ENCODE data around the gene CYB561A3.

CYB561A3 gene

DNA sequence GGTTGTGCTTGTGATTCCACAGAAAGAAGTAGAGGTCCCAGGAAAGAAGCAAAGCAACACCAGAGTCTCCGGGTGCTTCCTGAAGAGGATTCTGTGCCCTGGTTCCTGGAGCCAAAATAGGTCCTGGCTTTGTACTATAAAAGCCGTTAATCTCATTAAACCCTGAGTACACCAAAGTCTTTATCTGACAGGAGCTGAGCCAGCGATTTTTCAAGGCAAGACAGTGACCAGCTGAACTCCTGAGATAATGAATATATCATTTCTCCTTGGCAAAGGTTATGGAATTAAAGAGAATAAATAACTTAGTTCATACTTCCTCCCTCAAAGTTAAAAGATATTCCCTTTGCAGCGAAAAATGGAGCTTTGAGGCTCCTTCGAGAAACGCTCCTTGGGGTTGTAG, 5.7 kb upstream of the CYB561A3 start:
- no peak overlapping the region for H3K9ac ChIP-seq (ENCODE audit: low read length)
- no peak overlapping the region for H3K4me3 ChIP-seq (ENCODE audit: low read depth in 1 of 2, low read length in 2 of 2)
- H3K27ac ChIP-seq (ENCODE audit: low read depth, low read length) = no peak overlapping the region
- peaks cover 60% of the 10 kb centered on the region for H3K36me3 ChIP-seq (ENCODE audit: insufficient read depth, low read length)
- no peaks in the 10 kb centered on the region for H3K9me3 ChIP-seq (ENCODE audit: low read length)
- no peaks in the 10 kb centered on the region for H3K27me3 ChIP-seq (ENCODE audit: control insufficient read depth in 1 of 2, insufficient read depth in 2 of 2, low read length in 2 of 2)
- peaks cover 13% of the 10 kb centered on the region for H3K4me1 ChIP-seq (ENCODE audit: insufficient read depth, low read length)

DNA sequence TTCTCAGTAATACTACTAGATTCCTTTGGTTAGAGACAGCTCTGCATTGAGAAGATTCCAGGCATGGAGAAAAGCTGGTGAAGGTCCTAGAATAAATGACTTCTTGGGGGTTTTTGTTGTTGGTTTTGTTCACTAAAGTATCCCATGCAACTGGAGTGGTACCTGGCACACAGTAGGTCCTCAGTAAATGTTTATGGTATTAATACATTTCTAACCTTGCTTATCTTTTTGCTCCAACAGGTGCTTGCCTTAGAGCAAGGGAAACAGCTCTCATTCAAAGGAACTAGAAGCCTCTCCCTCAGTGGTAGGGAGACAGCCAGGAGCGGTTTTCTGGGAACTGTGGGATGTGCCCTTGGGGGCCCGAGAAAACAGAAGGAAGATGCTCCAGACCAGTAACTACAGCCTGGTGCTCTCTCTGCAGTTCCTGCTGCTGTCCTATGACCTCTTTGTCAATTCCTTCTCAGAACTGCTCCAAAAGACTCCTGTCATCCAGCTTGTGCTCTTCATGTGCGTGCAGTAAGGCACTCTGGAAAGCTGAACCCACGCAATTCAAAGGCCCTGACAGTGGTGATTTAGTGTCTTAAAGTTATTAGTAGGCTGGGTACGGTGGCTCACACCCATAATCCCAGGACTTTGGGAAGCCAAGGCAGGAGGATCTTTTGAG, 2.5 kb upstream of the CYB561A3 start:
- Histone ChIP-seq H3K9ac (ENCODE audit: low read length) (no peak overlapping the region), H3K27me3 (ENCODE audit: control insufficient read depth in 1 of 2, insufficient read depth in 2 of 2, low read length in 2 of 2) (no peaks in the 10 kb centered on the region), H3K36me3 (ENCODE audit: insufficient read depth, low read length) (peaks cover 46% of the 10 kb centered on the region), H3K27ac (ENCODE audit: low read depth, low read length) (no peak overlapping the region), H3K9me3 (ENCODE audit: low read length) (no peaks in the 10 kb centered on the region), H3K4me3 (ENCODE audit: low read depth in 1 of 2, low read length in 2 of 2) (no peak overlapping the region), H3K4me1 (ENCODE audit: insufficient read depth, low read length) (peaks cover 25% of the 10 kb centered on the region)

DNA sequence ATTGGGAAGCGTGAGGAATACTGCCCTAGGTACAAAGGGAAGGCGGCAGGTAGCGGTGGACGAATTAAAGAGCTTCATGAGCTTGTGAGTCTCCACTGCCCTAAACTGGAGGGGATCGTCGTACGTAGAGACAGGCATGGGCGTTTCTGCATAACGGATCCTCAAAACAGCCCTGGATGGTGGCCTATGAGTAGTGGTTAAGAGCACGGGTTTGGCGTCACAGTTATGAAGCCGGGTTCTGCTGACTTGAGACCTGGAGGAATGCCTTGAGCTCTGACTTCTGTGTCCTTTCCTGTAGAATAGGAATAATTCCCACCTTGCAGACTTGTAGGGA, 827 bp upstream of the CYB561A3 start:
- peaks cover 32% of the 10 kb centered on the region for H3K36me3 ChIP-seq (ENCODE audit: insufficient read depth, low read length)
- peak overlapping the region; percentile 95 for H3K27ac ChIP-seq (ENCODE audit: low read depth, low read length)
- H3K9ac ChIP-seq (ENCODE audit: low read length) = peak overlapping the region; percentile 93

DNA sequence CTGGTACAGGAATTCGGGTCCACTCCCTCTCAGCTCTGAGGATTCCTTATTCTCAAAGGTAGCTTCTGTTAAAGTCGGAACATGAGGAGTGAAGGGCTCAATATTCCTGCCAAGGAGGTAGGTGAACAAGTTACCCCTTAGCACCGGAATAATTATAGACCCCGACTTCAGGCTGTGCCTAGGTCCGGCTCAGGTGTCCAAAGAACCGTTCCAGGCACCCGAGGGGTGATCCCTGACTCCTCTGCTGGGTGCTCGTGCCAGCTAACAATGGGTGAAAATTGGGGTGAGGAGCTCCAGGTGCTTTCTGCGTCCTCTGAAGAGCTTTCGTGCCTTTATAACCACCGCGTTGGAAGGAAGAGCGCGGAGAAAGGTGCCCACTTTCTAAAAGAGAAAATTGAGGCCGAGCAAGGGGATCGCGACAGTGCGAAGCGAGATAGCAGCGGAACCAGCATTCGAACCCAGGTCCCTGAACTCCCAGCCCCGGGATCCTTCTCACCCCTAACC, 393 bp downstream of the CYB561A3 start:
- H3K4me3 ChIP-seq (ENCODE audit: low read depth in 1 of 2, low read length in 2 of 2) = peak overlapping the region; percentile 61 to 100
- H3K9me3 ChIP-seq (ENCODE audit: low read length) = no peaks in the 10 kb centered on the region
- H3K4me1 ChIP-seq (ENCODE audit: insufficient read depth, low read length) = peaks cover 25% of the 10 kb centered on the region
- H3K9ac ChIP-seq (ENCODE audit: low read length) = peak overlapping the region; percentile 93
- H3K27me3 ChIP-seq (ENCODE audit: control insufficient read depth in 1 of 2, insufficient read depth in 2 of 2, low read length in 2 of 2) = no peaks in the 10 kb centered on the region
- H3K27ac ChIP-seq (ENCODE audit: low read depth, low read length) = peak overlapping the region; percentile 95
- H3K36me3 ChIP-seq (ENCODE audit: insufficient read depth, low read length) = peaks cover 20% of the 10 kb centered on the region

More for the DNA sequence above, 827 bp upstream of the CYB561A3 start:
- no peaks in the 10 kb centered on the region for H3K9me3 ChIP-seq (ENCODE audit: low read length)
- no peaks in the 10 kb centered on the region for H3K27me3 ChIP-seq (ENCODE audit: control insufficient read depth in 1 of 2, insufficient read depth in 2 of 2, low read length in 2 of 2)
- H3K4me3 ChIP-seq (ENCODE audit: low read depth in 1 of 2, low read length in 2 of 2) = peak overlapping the region; percentile 61 to 100
- peaks cover 25% of the 10 kb centered on the region for H3K4me1 ChIP-seq (ENCODE audit: insufficient read depth, low read length)

DNA sequence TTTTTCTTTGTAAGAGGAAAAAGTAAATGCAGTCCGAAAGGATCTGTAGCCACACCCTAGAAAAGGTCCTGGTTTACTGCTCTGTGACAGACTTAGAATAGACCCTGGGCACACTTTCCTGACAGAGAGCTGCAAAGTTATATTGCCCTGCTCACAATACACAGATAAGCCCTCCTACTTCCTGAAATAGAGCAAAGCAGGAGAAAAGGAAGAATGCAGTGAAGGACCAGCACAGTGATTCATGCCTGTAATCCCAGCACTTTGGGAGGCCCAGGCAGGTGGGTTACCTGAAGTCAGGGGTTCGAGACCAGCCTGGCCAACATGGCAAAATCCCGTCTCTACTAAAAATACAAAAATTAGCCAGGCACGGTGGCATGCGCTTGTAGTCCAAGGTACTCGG, 2.2 kb downstream of the CYB561A3 start:
- H3K27ac ChIP-seq (ENCODE audit: low read depth, low read length) = no peak overlapping the region
- H3K4me1 ChIP-seq (ENCODE audit: insufficient read depth, low read length) = peaks cover 25% of the 10 kb centered on the region

DNA sequence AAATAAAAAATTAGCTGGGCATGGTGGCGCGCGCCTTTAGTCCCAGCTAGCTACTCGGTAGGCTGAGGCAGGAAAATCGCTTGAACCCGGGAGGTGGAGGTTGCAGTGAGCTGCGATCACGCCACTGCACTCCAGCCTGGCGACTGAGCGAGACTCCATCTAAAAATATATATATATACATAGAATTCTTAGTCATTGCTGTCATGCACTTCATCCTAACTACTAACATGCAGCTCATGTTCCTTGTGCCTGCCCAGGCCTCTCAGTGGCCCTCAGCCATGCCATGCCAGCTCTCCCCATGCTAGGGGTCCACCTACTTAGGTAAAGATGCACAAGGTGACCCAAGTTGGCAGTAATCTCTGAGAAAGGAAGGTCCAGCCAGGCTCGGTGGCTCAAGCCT, 3.1 kb downstream of the CYB561A3 start:
- Histone ChIP-seq H3K36me3 (ENCODE audit: insufficient read depth, low read length) (peaks cover 6% of the 10 kb centered on the region), H3K4me1 (ENCODE audit: insufficient read depth, low read length) (peaks cover 24% of the 10 kb centered on the region), H3K9ac (ENCODE audit: low read length) (no peak overlapping the region), H3K27ac (ENCODE audit: low read depth, low read length) (no peak overlapping the region), H3K4me3 (ENCODE audit: low read depth in 1 of 2, low read length in 2 of 2) (no peak overlapping the region), H3K27me3 (ENCODE audit: control insufficient read depth in 1 of 2, insufficient read depth in 2 of 2, low read length in 2 of 2) (no peaks in the 10 kb centered on the region), H3K9me3 (ENCODE audit: low read length) (no peaks in the 10 kb centered on the region)

More for the DNA sequence above, 2.2 kb downstream of the CYB561A3 start:
- Histone ChIP-seq H3K9ac (ENCODE audit: low read length) (no peak overlapping the region), H3K27me3 (ENCODE audit: control insufficient read depth in 1 of 2, insufficient read depth in 2 of 2, low read length in 2 of 2) (no peaks in the 10 kb centered on the region), H3K9me3 (ENCODE audit: low read length) (no peaks in the 10 kb centered on the region), H3K4me3 (ENCODE audit: low read depth in 1 of 2, low read length in 2 of 2) (no peak overlapping the region), H3K36me3 (ENCODE audit: insufficient read depth, low read length) (peaks cover 7% of the 10 kb centered on the region)

DNA sequence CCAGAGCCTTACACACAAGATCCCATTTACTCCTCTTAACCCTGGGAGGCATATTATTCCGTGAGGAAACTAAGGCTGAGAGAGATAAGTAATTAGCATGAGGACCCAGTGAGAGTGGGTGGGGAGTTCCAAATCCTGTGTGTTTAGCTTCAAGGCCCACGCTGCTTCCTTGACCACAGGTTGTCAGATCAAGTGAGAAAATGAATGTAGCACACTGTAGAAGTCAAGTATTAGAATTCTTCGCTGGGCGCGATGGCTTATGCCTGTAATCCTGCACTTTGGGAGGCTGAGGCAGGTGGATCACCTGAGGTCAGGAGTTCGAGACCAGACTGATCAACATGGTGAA, 3.8 kb downstream of the CYB561A3 start:
- no peaks in the 10 kb centered on the region for H3K27me3 ChIP-seq (ENCODE audit: control insufficient read depth in 1 of 2, insufficient read depth in 2 of 2, low read length in 2 of 2)
- H3K4me1 ChIP-seq (ENCODE audit: insufficient read depth, low read length) = peaks cover 17% of the 10 kb centered on the region
- no peak overlapping the region for H3K27ac ChIP-seq (ENCODE audit: low read depth, low read length)
- H3K36me3 ChIP-seq (ENCODE audit: insufficient read depth, low read length) = peaks cover 13% of the 10 kb centered on the region
- H3K9me3 ChIP-seq (ENCODE audit: low read length) = no peaks in the 10 kb centered on the region
- H3K4me3 ChIP-seq (ENCODE audit: low read depth in 1 of 2, low read length in 2 of 2) = no peak overlapping the region
- H3K9ac ChIP-seq (ENCODE audit: low read length) = no peak overlapping the region

DNA sequence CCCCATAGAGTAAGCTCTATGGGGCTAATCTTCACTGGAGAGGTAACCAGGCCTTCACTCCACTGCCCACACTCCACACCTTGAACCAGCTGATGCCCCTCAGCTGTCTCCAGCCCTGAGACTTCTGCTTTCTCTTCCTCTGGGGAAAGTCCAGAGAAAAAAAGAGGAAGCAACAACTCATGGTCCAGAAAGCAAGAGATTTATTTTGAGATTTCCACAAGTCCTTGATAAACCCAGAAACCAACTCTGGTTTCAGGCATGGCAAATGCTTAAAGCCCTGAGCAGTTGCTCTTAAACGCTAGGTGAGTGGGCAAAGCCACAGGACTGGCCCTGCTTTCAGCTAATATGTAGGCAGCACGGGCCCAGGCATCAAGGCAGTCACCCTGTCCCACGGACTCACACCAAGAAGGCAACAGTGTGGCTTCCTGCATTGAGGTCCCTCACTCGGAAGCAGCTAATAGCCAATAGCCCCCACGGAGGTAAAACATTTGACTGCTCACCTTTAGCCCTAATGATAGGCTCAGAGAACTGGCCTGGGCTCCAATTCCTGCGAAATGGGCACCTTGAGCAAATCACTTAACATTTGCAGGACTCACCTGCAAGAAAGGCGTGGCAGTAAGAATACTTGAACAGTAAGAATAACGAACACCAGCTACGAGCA, 4.3 kb downstream of the CYB561A3 start:
- Histone ChIP-seq H3K4me1 (ENCODE audit: insufficient read depth, low read length) (peaks cover 12% of the 10 kb centered on the region), H3K9me3 (ENCODE audit: low read length) (no peaks in the 10 kb centered on the region), H3K27me3 (ENCODE audit: control insufficient read depth in 1 of 2, insufficient read depth in 2 of 2, low read length in 2 of 2) (no peaks in the 10 kb centered on the region), H3K36me3 (ENCODE audit: insufficient read depth, low read length) (peaks cover 18% of the 10 kb centered on the region), H3K27ac (ENCODE audit: low read depth, low read length) (no peak overlapping the region), H3K9ac (ENCODE audit: low read length) (no peak overlapping the region), H3K4me3 (ENCODE audit: low read depth in 1 of 2, low read length in 2 of 2) (no peak overlapping the region)

DNA sequence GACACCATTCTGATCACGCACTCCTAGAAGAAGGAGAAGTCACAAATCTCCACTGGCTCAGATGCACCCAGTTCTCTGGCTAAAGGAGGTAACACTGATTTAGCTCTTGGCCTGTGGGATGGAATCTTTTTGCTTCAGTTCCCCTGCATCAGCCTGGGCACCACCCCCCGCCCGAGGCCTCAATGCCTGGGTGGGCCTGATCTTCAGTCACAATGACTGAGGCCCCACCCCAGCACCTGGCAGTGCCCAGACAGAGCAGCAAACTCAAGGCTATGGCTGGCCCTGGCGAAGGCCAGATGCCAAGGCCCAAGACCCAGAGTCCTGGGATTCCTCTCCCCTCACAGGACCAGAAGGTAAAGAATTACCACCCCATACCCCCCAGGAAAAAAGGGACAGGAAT, 5.0 kb downstream of the CYB561A3 start:
- Histone ChIP-seq H3K9ac (ENCODE audit: low read length) (no peak overlapping the region), H3K9me3 (ENCODE audit: low read length) (no peaks in the 10 kb centered on the region), H3K36me3 (ENCODE audit: insufficient read depth, low read length) (peaks cover 24% of the 10 kb centered on the region), H3K27ac (ENCODE audit: low read depth, low read length) (no peak overlapping the region), H3K4me3 (ENCODE audit: low read depth in 1 of 2, low read length in 2 of 2) (no peak overlapping the region), H3K4me1 (ENCODE audit: insufficient read depth, low read length) (peaks cover 12% of the 10 kb centered on the region), H3K27me3 (ENCODE audit: control insufficient read depth in 1 of 2, insufficient read depth in 2 of 2, low read length in 2 of 2) (no peaks in the 10 kb centered on the region)

DNA sequence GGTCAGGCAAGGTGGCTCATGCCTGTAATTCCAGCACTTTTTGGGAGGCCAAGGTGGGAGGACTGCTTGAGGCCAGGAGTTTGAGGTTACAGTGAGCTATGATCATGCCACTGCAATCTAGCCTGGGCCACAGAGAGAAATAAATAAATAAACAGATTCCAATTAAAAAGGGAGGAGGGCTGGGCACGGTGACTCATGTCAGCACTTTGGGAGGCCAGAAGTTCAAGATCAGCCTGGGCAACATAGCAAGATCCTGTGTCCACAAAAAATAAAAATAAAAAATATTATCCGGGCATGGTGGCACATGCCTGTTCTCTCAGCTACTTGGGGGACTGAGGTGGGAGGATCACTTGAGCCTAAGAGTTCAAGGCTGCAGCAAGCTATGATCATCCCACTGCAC, 7.5 kb downstream of the CYB561A3 start:
- Histone ChIP-seq H3K9ac (ENCODE audit: low read length) (no peak overlapping the region), H3K27ac (ENCODE audit: low read depth, low read length) (no peak overlapping the region), H3K9me3 (ENCODE audit: low read length) (no peaks in the 10 kb centered on the region), H3K4me3 (ENCODE audit: low read depth in 1 of 2, low read length in 2 of 2) (no peak overlapping the region), H3K36me3 (ENCODE audit: insufficient read depth, low read length) (peaks cover 32% of the 10 kb centered on the region), H3K27me3 (ENCODE audit: control insufficient read depth in 1 of 2, insufficient read depth in 2 of 2, low read length in 2 of 2) (no peaks in the 10 kb centered on the region), H3K4me1 (ENCODE audit: insufficient read depth, low read length) (no peaks in the 10 kb centered on the region)

DNA sequence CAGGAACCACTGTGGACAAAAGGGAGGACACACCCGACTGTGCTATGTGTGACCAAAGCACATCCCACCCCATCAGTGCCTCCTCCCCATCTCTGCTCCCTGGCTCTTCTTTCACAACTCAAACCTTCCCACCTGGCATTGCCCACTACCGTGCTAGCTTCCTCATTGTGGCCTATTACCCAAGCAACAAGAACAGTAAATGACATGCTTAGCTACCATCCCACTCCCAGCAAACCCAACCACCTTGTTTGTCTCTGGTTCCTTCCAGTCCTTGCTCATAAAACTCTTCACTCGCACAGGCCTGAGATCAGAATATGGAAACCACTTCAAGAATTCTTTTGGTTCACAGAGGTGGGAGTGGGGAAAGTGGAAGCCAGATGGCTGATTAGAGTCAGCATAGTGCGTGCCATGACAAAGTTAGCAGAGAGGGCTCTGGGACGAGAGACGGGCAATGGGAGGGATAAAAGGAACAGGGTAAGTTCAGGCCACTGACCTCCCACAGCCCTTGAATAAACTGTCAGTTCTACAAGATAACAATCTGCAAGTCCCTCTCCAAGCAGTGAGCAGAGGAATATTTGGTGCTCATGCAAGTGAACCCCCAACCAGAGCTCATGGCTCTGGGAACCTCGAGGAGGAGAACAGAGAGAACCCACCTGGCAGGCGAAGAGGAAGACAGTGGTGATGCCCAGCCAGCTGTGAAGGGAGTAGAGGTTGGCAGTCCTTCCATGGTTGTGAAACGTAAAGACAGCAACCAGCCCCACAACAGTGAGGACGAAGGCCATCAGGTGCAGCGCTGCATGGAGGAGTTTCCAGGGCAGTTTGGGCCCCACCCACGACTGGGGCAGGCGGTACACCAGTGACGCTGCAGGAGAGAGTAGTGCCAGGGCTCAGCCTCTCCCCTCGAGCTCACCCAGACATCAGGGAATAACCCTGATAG, 8.3 kb downstream of the CYB561A3 start:
- no peak overlapping the region for H3K9ac ChIP-seq (ENCODE audit: low read length)
- no peaks in the 10 kb centered on the region for H3K4me1 ChIP-seq (ENCODE audit: insufficient read depth, low read length)
- H3K9me3 ChIP-seq (ENCODE audit: low read length) = no peaks in the 10 kb centered on the region
- H3K36me3 ChIP-seq (ENCODE audit: insufficient read depth, low read length) = peaks cover 40% of the 10 kb centered on the region
- no peaks in the 10 kb centered on the region for H3K27me3 ChIP-seq (ENCODE audit: control insufficient read depth in 1 of 2, insufficient read depth in 2 of 2, low read length in 2 of 2)
- H3K27ac ChIP-seq (ENCODE audit: low read depth, low read length) = no peak overlapping the region
- no peak overlapping the region for H3K4me3 ChIP-seq (ENCODE audit: low read depth in 1 of 2, low read length in 2 of 2)

Data from muscle layer of colon (tissue), 2 donors.